Activated CD4-positive, CD25-positive, alpha-beta regulatory T cell (primary cell): ENCODE measurements around the gene BBS4.
A peak's percentile ranks its signal among the peaks of the same experiment; 100 is the strongest.

Experiments
- DNase-seq, 4 experiments: peaks; one replicate each; lab custom pipeline; 2025; lab: John Stamatoyannopoulos, UW

BBS4 gene

DNA sequence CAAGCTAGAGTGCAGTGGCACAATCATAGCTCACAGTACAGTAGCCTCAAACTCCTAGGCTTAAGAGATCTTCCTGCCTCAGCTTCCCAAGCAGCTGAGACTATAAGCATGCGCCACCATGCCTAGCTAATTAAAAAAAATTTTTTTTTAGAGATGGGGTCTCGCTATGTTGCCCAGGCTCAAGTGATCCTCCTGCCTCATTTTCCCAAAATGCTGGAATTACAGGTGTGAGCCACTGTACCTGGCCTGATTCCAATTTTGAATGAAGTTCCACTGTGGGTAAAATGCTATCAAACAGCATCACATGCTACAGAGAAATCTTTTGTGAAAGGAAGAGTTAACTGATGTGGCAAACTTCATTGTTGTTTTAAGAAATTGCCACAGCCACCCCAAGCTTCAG, 80.0 kb downstream of the BBS4 start:
- no peak for DNase-seq

DNA sequence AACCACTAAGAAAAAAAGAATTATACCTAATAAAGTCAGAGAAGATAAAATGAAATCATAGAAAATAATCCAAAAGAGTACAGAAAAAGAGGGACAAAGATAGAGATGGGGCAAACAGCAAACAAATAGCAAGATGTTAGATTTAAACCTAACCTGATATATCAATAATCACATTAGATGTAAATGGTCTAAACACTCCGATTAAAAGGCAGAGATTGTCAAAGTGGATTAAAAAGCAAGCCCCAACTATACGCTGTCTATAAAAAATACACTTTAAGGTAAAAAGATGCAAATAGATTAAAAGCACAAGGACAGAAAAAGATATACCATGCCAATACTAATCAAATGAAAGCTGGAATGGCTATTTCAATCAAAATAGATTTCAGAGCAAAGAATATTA, 80.8 kb downstream of the BBS4 start:
- DNase-seq, result no peak

GRCh38 chr15:72770673-72771328, 84.8 kb downstream of the BBS4 start:
- no peak for DNase-seq

DNA sequence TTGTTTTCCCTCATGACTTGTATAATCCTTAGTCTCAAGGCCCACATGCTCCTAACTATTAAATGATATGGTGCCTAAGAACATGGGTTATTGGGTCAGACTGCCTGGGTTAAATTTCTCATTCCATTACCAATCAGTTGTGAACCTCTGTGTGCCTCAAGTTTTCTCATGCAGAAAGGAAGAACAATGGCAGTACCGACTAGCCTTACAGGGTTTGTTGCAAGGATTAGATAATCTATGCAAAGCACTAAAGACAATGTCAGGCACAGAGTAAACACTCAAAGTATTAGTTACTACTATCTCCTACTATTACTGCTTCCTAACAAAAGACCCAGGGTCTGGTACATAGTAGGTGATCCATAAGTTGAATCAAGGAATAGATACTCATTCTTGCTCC, 85.3 kb downstream of the BBS4 start:
- DNase-seq, result no peak

- no peak for DNase-seq
Measured at GRCh38 chr15:72774696-72775383, 88.8 kb downstream of the BBS4 start.

- no peak for DNase-seq
Measured at GRCh38 chr15:72778796-72779195, 92.8 kb downstream of the BBS4 start.

DNA sequence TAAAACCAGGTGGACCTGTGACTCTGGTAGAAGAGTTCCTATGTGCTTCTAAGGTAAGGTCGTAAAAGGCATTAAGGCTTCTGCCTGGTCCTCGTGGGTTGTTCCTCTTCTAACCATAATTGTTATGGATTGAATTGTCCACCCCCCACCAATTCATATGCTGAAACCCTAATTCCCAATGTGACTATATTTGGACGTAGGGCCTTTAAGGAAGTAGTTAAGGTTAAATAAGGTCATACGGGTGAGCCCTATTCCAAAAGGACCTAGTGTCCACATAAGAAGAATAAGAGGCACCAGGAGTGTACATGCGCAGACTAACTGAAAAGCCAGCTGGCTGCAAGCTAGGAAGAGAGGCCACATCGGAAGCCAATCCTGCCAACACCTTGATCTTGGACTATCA, 95.6 kb downstream of the BBS4 start:
- DNase-seq, result no peak

- DNase-seq, result no peak
Measured at GRCh38 chr15:72782274-72783003, 96.4 kb downstream of the BBS4 start.

DNA sequence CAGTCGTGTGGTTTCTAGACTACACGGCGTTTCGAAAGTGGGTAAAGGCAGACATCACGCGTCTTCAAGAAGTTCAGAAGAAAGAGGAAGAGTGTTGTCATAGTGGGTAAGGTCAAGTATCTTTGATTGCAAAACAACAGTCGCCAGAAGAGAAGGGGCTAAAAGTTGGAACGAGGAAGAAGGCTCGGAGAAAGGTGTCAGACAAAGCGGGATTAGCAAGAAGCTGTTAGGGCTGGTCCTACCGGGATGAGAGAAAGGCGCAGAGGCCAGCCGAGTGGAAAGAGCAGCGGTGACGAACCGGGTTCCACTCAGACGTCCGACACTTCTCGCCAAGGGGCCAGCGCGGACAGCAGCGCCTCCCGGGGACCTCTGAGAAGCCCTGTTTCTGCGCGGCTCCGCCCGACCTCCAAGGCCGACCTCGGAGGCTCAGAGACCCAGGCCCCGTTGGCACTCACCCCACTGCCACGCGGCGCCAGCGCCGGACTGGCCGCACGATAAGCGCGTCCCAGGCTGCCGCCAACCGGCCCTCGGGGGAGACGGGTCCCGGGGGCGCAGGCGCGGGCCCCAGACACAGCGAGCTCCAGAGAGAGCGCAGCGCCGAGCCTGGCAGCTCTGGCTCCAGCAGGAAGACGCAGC, 97.1 kb downstream of the BBS4 start:
- DNase-seq, result peak in 2 of 4 experiments; percentile 39 to 70

- DNase-seq, result peak; percentile 83 to 91 (median 85)
Measured at GRCh38 chr15:72783640-72784455, 97.8 kb downstream of the BBS4 start, which contains the start of gene ADPGK. TSS of gene ADPGK (minus strand) at chr15:72783758. CDS start at chr15:72783691, 67 bp downstream.

GRCh38 chr15:72784456-72784876, 98.5 kb downstream of the BBS4 start:
- no peak for DNase-seq

DNA sequence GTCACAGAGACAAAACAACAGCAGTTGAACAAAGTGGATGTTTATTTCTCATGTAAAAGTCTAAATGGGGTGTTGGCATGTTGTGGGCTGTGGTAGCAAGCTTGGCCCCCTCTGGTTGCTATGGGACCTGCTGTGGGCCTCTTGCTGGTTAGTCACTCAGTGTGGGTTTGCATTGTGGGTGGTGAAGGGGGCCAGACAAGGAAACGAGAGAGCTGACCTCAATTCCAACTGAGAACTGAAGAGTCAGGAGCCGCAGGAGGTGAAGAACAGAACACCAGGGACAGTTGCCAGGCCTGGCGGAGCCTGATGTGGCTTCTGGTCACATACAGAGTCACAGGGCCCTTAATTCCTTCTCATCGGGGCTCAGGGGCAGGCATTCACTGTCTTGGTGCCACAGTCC, 99.4 kb downstream of the BBS4 start:
- DNase-seq, result no peak

DNA sequence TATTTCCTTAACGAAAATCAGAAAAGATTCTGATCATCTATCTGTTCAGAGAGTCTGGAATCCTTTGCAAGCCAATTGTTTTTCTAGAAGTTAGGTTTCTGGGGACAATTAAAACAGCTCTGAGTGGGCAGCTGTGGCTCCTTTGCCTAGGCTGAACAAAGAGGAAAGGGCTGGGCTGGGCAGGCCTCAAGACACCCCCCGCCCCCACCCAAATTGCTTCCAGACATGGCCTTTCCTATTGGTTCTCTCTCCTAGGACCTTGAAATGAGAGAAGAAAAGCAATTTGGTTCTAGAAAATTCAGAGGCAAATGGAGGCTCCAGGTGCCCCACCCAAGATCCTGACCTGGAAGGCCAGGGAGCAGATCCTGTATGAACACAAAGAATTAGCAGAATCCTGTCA, 99.8 kb downstream of the BBS4 start:
- no peak for DNase-seq

DNA sequence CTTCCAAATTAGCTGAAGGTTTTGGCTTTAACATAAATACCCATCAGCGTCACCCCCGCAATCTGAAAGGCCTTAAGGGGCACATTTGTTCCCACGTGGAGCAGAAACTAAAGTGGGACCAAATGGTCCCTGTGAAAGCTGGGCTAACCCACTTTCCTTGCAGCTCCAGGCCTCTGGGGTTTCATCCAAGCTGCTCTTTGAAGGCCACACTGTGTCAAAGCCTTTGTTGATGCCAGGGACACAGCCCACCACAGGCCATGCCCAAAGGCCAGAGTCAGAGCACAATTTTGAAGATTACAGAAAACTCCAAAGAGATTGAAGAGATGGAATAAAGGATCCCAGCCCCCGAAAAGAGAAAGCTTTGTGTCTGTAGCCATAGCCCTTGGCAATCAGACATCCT, 100.2 kb downstream of the BBS4 start:
- DNase-seq, result no peak

- DNase-seq, result no peak
Measured at GRCh38 chr15:72786676-72787345, 100.8 kb downstream of the BBS4 start.

- DNase-seq, result no peak
Measured at GRCh38 chr15:72787526-72787925, 101.5 kb downstream of the BBS4 start.
